ENCODE measurements around the gene SLC47A1. TPM values are rescaled to one million over a fixed set of nuclear protein-coding genes. Genes with fewer than 3 reads are reported as not detected.

Gene SLC47A1, protein sequence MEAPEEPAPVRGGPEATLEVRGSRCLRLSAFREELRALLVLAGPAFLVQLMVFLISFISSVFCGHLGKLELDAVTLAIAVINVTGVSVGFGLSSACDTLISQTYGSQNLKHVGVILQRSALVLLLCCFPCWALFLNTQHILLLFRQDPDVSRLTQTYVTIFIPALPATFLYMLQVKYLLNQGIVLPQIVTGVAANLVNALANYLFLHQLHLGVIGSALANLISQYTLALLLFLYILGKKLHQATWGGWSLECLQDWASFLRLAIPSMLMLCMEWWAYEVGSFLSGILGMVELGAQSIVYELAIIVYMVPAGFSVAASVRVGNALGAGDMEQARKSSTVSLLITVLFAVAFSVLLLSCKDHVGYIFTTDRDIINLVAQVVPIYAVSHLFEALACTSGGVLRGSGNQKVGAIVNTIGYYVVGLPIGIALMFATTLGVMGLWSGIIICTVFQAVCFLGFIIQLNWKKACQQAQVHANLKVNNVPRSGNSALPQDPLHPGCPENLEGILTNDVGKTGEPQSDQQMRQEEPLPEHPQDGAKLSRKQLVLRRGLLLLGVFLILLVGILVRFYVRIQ
- 20.8 to 22.9 TPM (median 22.3 TPM) in 5 replicates for total RNA-seq (2022; extraction: Qiagen RNA extraction)

DNA sequence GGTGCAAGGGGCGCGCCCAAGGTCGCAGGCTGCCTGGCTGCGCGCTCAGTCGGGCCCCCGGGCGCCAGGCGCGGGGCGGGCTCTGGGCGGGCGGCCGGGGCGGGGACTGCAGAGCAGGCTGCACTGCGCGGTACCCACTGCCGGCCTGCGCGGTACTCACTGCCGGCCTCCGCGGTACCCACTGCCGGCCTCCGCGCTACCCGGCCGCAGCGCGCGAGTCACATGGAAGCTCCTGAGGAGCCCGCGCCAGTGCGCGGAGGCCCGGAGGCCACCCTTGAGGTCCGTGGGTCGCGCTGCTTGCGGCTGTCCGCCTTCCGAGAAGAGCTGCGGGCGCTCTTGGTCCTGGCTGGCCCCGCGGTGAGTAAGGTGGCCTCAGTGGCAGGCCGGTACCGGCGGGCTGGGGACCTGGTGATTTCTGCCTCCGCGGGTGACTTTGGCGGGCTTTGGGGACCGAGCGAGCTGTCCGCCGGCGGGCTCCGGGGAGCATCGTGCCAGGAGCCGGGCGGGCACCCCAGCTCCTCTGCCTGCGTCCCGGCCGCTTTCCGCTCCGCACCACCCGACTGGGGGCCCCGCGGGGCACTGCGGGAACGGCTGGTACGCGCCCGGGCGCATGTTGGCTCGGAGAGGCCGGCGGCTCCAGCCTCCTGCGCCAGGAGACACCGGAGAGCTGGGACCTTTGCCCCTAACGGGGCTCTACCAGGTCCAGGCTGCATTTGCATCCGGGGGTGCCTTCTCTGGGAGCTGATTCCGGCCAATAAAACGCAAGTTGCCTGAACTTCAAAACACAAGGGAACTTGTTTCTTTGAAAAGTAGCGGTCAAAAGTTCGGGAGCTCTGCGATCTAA lies at the start of gene SLC47A1:
Gene SLC47A1 (plus strand): TSS at position 137 of the 844 bp plus-strand sequence. CDS start 86 bp downstream, at position 223.

Other genes with a start within 250 kb of the SLC47A1 start
- 46.5 to 49.8 TPM (median 48.7 TPM) in 5 replicates for gene B9D1, start 171.1 kb upstream of the SLC47A1 start, total RNA-seq (2022; extraction: Qiagen RNA extraction)
- gene MAPK7, start 155.4 kb upstream of the SLC47A1 start, total RNA-seq (2022; extraction: Qiagen RNA extraction) = 23.2 to 28.2 TPM (median 25.4 TPM) in 5 replicates
- gene MFAP4, start 146.7 kb upstream of the SLC47A1 start, total RNA-seq (2022; extraction: Qiagen RNA extraction) = 0.08 to 0.13 TPM (median 0.09 TPM) in 3 of 5 replicates, not detected in the others
- 0.57 to 1.4 TPM (median 0.92 TPM) in 5 replicates for gene RNF112, start 122.6 kb upstream of the SLC47A1 start, total RNA-seq (2022; extraction: Qiagen RNA extraction)
- gene ALDH3A2, start 114.9 kb downstream of the SLC47A1 start, total RNA-seq (2022; extraction: Qiagen RNA extraction) = 144 to 182 TPM (median 175 TPM) in 5 replicates
- gene SLC47A2, start 182.7 kb downstream of the SLC47A1 start, total RNA-seq (2022; extraction: Qiagen RNA extraction) = 0.08 to 0.23 TPM (median 0.13 TPM) in 4 of 5 replicates, not detected in the other
- gene ALDH3A1, start 214.4 kb downstream of the SLC47A1 start, total RNA-seq (2022; extraction: Qiagen RNA extraction) = 777 to 1,128 TPM (median 798 TPM) in 5 replicates